Endometrial microvascular endothelial cells (primary cell): Measurements from ENCODE around the gene BLTP3B. TPM values are rescaled to one million over a fixed set of nuclear protein-coding genes. Genes with fewer than 3 reads are reported as not detected.

Experiments
- in situ Hi-C: cut with HindIII; loops from 2 replicates; pipeline ENCODE4 v1.10.0; 2017; ENCODE audit warnings: low sequenced_read_pairs, low pct_unique_long_range_greater_than_20kb; ENCODE audit errors: inconsistent ontology term
- total RNA-seq: library from RNA; depleted of rRNA; stranded (reverse); fragments of >200 nt; gene quantifications from one replicate; pipeline ENCODE4 v1.2.3, GENCODE V29; 2015; ENCODE audit errors: inconsistent ontology term

BLTP3B gene
- total RNA-seq, 1 donor from 2014 or later, result 15.6 TPM

DNA sequence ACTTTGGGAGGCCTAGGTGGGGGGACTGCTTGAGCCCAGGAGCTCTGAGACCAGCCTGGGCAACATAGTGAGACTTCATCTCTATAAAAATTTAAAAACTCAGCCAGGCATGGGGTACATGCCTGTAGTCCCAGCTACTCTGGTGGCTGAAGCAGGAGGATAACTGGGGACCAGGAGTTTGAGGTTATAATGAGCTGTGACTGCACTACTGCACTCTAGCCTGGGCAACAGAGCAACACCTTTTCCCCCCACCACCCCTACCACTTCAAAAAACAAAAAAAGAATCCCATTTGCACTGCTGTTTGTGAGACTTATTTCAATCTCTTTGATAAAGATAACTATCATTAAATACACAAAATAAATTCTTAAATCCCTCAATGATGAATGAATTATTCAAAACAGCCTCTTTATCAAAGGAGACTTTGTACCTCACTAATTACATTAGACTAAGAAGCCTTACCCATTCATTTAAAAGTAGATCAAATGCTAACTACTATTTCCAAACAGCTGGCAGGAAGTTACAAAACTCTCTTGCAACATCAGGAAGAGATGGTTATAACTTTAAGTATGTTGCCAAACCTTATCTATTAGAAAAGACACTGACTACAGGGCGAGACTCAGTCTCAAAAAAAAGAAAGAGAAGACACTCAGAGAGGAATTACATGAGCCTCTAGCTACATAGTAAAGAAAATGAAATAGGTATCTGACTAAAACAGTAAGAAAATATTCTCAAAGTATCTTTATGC, 14.7 kb downstream of the BLTP3B start:
- in situ Hi-C loops, result no loop called here

- in situ Hi-C loops, result no loop called here
Observed at GRCh38 chr12:100123316-100124095, 19.2 kb downstream of the BLTP3B start.

DNA sequence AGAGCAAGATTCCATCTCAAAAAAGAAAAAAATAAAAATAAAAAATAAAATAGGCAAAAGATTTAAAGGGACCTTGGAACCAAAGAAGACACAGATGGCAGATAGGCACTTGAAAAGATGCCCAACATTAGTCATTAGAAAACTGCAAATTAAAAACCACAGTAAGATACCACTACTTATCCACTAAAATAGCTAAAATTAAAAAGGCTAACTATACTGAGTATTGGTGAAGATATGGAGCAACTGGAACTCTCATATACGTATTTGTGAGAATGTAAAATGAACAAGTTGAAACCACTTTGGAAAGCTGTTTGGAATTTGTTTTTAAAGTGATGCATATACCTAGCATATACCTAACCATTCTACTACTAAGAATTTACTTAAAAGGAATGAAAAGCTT, 22.3 kb downstream of the BLTP3B start:
- in situ Hi-C loops, result no loop called here

DNA sequence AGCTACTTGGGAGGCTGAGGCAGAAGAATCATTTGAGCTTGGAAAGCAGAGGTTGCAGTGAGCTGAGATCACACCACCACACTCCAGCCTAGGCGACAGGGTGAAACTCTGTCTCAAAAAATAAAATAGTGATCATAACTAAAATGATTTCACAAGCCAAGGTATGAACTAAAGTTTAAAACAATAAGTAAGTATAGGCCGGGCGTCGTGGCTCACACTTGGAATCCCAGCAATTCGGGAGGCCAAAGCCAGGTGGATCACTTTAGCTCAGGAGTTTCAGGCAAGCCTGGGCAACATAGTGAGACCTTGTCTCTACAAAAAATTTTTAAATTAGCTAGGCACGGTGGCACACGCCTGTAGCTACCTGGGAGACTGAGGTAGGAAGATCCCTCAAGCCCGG, 27.4 kb downstream of the BLTP3B start:
- in situ Hi-C loops, result no loop called here

- in situ Hi-C loops, result no loop called here
Observed at GRCh38 chr12:100114574-100114973, 28.1 kb downstream of the BLTP3B start.

DNA sequence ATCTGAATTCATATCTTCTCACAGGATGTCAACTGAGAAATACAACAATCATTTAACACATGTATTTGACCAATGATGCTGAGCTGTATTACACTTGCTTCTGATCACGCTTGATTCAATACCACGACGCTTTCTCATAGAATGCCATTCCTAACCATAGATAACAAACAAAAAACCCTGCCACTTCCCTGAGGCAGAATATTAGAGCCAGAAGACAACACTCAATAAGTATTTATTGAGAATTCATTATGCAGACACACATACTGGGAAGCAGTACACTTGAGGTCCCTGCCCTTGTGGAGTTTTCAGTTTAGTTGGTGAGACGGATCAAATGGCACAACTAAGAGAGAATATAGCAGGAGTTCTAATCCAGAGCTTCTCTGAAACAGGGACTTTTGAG, 32.4 kb downstream of the BLTP3B start:
- in situ Hi-C loops, result no loop called here

DNA sequence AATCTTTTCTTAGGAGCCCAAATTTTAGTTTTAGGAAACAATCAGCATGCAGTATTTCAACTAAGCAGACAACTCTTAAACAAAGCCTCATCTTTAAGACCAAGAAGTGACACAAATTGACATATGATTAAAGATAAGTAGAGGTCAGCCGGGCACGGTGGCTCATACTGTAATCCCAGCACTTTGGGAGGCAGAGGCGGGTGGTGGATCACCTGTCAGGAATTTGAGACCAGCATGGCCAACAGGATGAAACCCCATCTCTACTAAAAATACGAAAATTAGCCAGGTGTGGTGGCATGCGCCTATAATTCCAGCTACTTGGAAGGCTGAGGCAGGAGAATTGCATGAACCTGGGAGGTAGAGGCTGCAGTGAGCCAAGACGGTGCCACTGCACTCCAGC, 35.8 kb downstream of the BLTP3B start:
- in situ Hi-C loops, result no loop called here

DNA sequence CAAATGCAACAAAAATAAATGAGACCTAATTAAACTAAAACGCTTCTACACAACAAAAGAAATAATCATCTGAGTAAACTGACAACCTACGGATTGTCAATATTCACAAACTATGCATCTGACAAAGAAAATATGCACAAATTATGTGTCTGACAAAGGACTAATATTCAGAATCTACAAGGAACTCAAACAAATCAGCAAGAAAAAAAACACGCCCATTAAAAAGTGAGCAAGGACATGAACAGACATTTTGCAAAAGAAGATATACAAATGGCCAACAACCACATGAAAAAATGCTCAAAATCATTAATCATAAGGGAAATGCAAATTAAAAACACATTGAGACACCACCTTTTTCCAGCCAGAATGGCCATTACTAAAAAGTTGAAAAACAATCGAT, 37.0 kb downstream of the BLTP3B start:
- in situ Hi-C loops, result no loop called here

DNA sequence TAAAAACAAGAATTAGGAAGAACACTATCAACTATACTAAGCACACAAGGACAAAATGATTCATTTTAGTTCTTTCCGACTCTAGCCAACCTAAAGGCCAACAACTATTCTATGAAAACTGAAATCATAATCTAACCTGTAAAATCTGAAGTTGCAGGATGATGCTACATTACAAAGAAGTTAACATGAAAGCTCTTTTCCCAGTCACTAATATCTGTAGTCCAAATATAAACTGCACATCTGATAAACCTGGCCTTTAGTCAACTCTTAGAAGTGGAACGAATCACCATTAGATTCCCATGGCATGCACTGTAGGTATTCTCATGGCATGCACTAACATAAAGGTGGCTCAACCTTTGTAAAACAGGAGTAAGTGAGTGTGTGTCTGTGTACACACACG, 41.7 kb downstream of the BLTP3B start:
- in situ Hi-C loops, result no loop called here

Other genes starting within 250 kb of the BLTP3B start
- not detected for gene ANKS1B, start 157.9 kb downstream of the BLTP3B start, total RNA-seq
- 43.7 TPM for gene ACTR6, start 57.9 kb upstream of the BLTP3B start, total RNA-seq
- gene DEPDC4, start 124.2 kb upstream of the BLTP3B start, total RNA-seq, result not detected
- 48.1 TPM for gene SCYL2, start 124.3 kb upstream of the BLTP3B start, total RNA-seq
- not detected for gene SLC17A8, start 214.2 kb upstream of the BLTP3B start, total RNA-seq